ENCODE measurements around the gene COA8. TPM values are rescaled to one million over a fixed set of nuclear protein-coding genes. Genes with fewer than 3 reads are reported as not detected.
A peak's percentile ranks its signal among the peaks of the same experiment; 100 is the strongest.

COA8 gene
- total and polyA plus RNA-seq, 2 of the 13 experiments (the other 11 are each of a cell fraction or from before 2014, with no cell fraction given) = 10.9 to 25.1 TPM

DNA sequence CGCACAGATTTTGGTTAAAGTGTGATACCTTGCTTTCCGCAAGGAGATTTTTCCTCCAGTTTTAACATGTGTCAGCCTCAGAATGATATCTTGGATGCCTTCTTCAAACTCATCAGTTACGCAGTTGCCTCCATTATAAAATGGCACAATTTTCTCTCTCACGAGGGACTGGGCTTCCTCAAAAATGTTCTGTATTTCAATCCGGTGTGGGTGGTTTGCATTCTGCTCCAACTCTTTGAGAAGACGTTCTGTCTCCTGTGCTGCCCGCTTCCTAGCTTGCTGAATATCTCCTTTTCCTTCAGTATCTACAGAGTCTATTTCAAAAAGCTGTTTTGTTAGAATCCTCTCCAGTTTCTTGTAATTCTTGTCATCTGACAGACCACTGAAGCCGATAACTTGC, 2.1 kb upstream of the COA8 start:
- ChIA-PET POLR2A (interaction anchor here (1.7 to 2.3 kb wide), 3 partner anchors 25 to 67 kb away, joined by 6 to 12 read pairs (median 8); partner anchors contain the start of genes KLC1 and TRMT61A), CTCF (ENCODE audit: low intra/inter-chr PET ratio, low total read pairs) (no interaction called here)
- intact Hi-C loops (cut with micrococcal nuclease; ENCODE audit: unreplicated experiment) (no loop called here), in situ Hi-C loops (cut with HindIII; ENCODE audit: extremely low pct_ligation_motif_present, low pct_unique_long_range_greater_than_20kb) (no loop called here)
- peak overlapping the region; percentile 91; the same call in 1 of the 2 replicates for H3K9ac ChIP-seq (ENCODE audit: insufficient read depth, low read depth, low read length)
- peak overlapping the region; percentile 88 for H3K27ac ChIP-seq (ENCODE audit: extremely low read length, insufficient read depth, low read length)
- H3K36me3 ChIP-seq (replicated peaks in 1 of 2; ENCODE audit: control insufficient read depth in 1 of 2, insufficient read depth in 2 of 2, low read length in 2 of 2) = peaks cover 6 to 26% of the 10 kb centered on the region in 2 experiments; a peak in 3 of 5 replicates
- TF ChIP-seq, protein P1, sequence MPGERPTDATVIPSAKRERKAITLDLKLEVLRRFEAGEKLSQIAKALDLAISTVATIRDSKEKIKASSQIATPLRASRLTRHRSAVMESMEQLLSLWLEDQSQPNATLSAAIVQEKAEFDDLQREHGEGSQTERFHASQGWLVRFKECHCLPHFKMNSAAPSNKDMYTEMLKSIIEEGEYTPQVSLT (CRISPR knock-in tag; IDR thresholded peaks at IDR 0.05; ENCODE audit: borderline replicate concordance, low read depth) = no peak
- TF ChIP-seq ZIK1 (CRISPR knock-in tag; IDR thresholded peaks at IDR 0.05; ENCODE audit: borderline replicate concordance, low read depth) = no peak
- DNase-seq (ENCODE audit: low spot score) = no peak
- H3K4me2 ChIP-seq (ENCODE audit: low read depth, low read length) = peak overlapping the region; percentile 82
- peaks cover 48% of the 10 kb centered on the region for H3K4me1 ChIP-seq (ENCODE audit: insufficient read depth, low read length)
- no peak for FAIRE-seq
- no peaks in the 10 kb centered on the region for H3K9me3 ChIP-seq (ENCODE audit: low read length)
- peaks cover 72% of the 10 kb centered on the region for H3K79me2 ChIP-seq (ENCODE audit: insufficient read depth, low read length)
- no peak overlapping the region for H2AFZ ChIP-seq (ENCODE audit: low read length)
- peak overlapping the region; percentile 81 to 100 (median 92); a peak in 5 of 6 replicates for H3K4me3 ChIP-seq (replicated peaks in 1 of 3; ENCODE audit: insufficient read depth in 1 of 3, low read depth in 2 of 3, low read length in 3 of 3)
- no TSS peak for BruUV-seq (replicated peaks)
- H3K27me3 ChIP-seq (ENCODE audit: control insufficient read depth in 1 of 2, insufficient read depth in 2 of 2, low read length in 2 of 2) = peaks cover 0 to 3% of the 10 kb centered on the region in 2 experiments; a peak in 1 of 5 replicates
- peaks cover 14% of the 10 kb centered on the region; the same call in 1 of the 2 replicates for H4K20me1 ChIP-seq (ENCODE audit: insufficient read depth, low read length)
- WGBS (ENCODE audit: low lambda C conversion rate) = 92% methylated on average over 8 of the region's 8 CpGs
- ATAC-seq = no peak

DNA sequence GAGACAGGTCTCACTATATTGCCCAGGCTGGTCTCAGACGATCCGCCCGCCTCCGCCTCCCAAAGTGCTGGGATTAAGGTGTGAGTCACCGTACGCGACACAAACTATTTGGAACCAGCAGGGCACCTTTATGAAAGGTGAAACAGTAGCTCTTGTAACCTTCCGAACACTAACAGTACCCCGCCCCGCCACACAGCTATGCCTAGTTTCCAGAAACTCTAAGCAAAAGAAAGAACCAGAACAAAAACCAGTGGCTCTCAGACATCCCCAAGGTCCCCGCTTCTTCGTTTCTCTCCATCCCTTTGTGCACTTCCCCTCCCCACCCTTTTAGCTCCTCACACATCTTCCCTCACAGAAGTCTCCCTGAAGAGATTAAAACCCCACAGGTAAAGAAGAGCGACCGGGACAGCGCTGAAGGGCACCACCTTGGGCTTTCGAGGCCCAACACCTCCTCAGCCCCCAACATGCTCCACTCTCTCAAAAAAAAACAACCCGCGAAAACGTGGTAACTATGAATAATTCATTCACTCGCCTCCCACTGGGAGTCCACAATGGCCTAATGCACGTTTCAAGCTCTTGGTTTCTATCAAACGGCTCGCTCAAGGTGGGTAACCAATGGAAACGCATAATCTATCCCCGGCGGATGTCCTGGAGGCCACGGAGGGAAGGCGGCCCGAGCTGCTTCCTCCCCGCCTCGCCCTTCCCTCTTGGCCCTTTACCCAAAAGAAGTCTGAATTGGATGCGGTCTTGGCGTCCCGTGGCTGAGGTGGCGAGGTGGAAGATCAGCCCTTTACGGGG, 1.2 kb upstream of the COA8 start:
- ChIA-PET POLR2A (interaction anchor here (0.5 to 2.3 kb wide), 5 partner anchors 12 to 67 kb away, joined by 3 to 12 read pairs (median 7); partner anchors contain the start of genes KLC1 and TRMT61A), CTCF (ENCODE audit: low intra/inter-chr PET ratio, low total read pairs) (no interaction called here)
- in situ Hi-C loops (cut with HindIII; ENCODE audit: extremely low pct_ligation_motif_present, low pct_unique_long_range_greater_than_20kb) (no loop called here), intact Hi-C loops (cut with micrococcal nuclease; ENCODE audit: unreplicated experiment) (no loop called here)
- Histone ChIP-seq H3K4me3 (replicated peaks in 1 of 3; ENCODE audit: insufficient read depth in 1 of 3, low read depth in 2 of 3, low read length in 3 of 3) (peak overlapping the region; percentile 81 to 100 (median 92)), H4K20me1 (ENCODE audit: insufficient read depth, low read length) (peaks cover 14% of the 10 kb centered on the region; the same call in 1 of the 2 replicates), H3K79me2 (ENCODE audit: insufficient read depth, low read length) (peaks cover 79% of the 10 kb centered on the region), H3K36me3 (replicated peaks in 1 of 2; ENCODE audit: control insufficient read depth in 1 of 2, insufficient read depth in 2 of 2, low read length in 2 of 2) (peaks cover 8 to 26% of the 10 kb centered on the region in 2 experiments; a peak in 3 of 5 replicates), H3K27me3 (ENCODE audit: control insufficient read depth in 1 of 2, insufficient read depth in 2 of 2, low read length in 2 of 2) (peaks cover 0 to 3% of the 10 kb centered on the region in 2 experiments; a peak in 1 of 5 replicates), H3K9me3 (ENCODE audit: low read length) (no peaks in the 10 kb centered on the region), H3K4me2 (ENCODE audit: low read depth, low read length) (peak overlapping the region; percentile 82), H3K9ac (ENCODE audit: insufficient read depth, low read depth, low read length) (peak overlapping the region; percentile 91), H3K4me1 (ENCODE audit: insufficient read depth, low read length) (peaks cover 48% of the 10 kb centered on the region), H3K27ac (ENCODE audit: extremely low read length, insufficient read depth, low read length) (peak overlapping the region; percentile 88), H2AFZ (ENCODE audit: low read length) (no peak overlapping the region)
- ATAC-seq (peak; percentile 60), DNase-seq (ENCODE audit: low spot score) (peak; percentile 27), FAIRE-seq (peak; percentile 32)
- BruUV-seq (replicated peaks) = no TSS peak
- under 1% methylated on average over 28 of the region's 36 CpGs for WGBS (ENCODE audit: low lambda C conversion rate)
- TF ChIP-seq DNMT1 (CRISPR knock-in tag; IDR thresholded peaks at IDR 0.05) (no peak), MED13 (CRISPR knock-in tag; IDR thresholded peaks at IDR 0.05) (no peak), ZNF773 (CRISPR knock-in tag; IDR thresholded peaks at IDR 0.05; ENCODE audit: borderline replicate concordance) (no peak), MTERF4 (CRISPR knock-in tag; IDR thresholded peaks at IDR 0.05) (0 out of 2 replicates have a peak, but pooled peaks have one; percentile 40), GABPA (IDR thresholded peaks at IDR 0.05; ENCODE audit: low read depth, low read length) (no peak), GABPA (CRISPR knock-in tag; IDR thresholded peaks at IDR 0.05; ENCODE audit: low read depth) (peak; percentile 25; the same call in 1 of the 2 replicates), ZNF749 (CRISPR knock-in tag; IDR thresholded peaks at IDR 0.05; ENCODE audit: borderline replicate concordance) (no peak), ZNF34 (CRISPR knock-in tag; IDR thresholded peaks at IDR 0.05; ENCODE audit: borderline replicate concordance) (0 out of 2 replicates have a peak, but pooled peaks have one; percentile 5), TEF (CRISPR knock-in tag; IDR thresholded peaks at IDR 0.05) (no peak), ZNF121 (CRISPR knock-in tag; IDR thresholded peaks at IDR 0.05) (peak; percentile 49; the same call in 1 of the 2 replicates), ERF (CRISPR knock-in tag; IDR thresholded peaks at IDR 0.05) (no peak), ZNF883 (CRISPR knock-in tag; IDR thresholded peaks at IDR 0.05; ENCODE audit: not compliant biosample characterization) (no peak)

Data from HepG2 (cell line).